HG02840 (cell line): ENCODE measurements around the gene TMED5.

Experiments used
- ATAC-seq: cut with Tn5 transposase; IDR thresholded peaks from one replicate; pipeline ENCODE4 v1.9.1; 2021; ENCODE audit warnings: mild to moderate bottlenecking, moderate library complexity, moderate number of reproducible peaks; ENCODE audit not compliant: unreplicated experiment, low FRiP score

Gene TMED5

GRCh38 chr1:93129507-93130099 is 50.6 kb downstream of the TMED5 start:
- ATAC-seq: no peak

DNA sequence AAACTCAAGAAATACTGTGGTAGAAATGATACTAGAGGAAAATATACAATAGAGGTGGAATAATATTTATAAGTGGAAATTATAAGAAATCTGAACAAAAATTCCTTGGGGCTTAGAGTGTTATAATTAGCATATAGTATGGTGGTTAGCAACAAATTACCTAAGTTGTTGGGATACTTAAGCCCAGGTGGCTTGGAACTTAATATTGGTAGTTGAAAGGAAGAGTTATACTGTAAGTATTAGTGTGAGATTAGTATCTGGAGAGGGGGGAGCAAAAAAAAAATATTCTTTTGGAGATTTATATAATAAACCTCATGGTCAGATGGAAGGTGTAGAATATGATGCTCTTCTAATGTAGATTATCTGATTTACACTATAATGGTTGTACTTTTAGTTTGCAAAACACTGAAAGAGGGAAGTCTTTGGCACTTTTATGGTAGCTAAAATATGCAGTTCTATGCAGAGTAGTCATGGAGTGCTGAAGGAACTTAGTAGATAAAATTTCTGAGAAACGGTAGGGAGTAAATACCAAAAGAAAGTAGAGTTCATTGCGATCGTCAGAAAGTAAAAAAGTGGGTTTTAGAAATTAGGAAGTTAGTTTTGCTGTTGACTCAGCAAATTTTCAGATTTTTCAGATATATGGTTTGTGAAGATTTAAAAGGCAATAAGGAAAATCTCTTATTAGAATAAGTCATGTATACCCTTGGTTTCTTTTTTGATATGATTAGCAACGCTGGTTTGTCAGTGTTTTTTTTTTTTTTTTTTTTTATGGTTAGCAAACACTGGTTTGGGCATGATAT is 55.5 kb downstream of the TMED5 start:
- ATAC-seq: no peak

GRCh38 chr1:93123201-93123783 is 56.9 kb downstream of the TMED5 start:
- no peak for ATAC-seq

GRCh38 chr1:93120614-93121013 is 59.6 kb downstream of the TMED5 start:
- no peak for ATAC-seq

- ATAC-seq: no peak
Measured at GRCh38 chr1:93114391-93114790, 65.8 kb downstream of the TMED5 start.

DNA sequence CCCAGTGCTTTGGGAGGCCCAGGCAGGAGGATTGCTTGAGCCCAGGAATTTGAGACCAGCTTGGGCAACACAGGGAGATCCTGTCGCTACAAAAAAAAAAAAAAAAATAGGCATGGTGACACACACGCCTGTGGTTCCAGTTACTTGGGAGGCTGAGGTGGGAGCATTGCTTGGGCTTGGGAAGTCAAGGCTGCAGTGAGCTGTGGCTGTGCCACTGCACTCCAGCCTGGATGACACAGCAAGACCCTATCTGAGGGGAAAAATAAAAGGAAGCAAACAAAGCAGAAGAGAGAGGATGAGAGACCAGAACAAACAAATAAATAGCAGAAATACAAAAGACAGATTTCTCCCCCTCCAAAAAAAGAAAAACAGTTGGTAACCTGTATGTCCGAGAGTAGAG is 67.1 kb downstream of the TMED5 start:
- ATAC-seq: no peak

GRCh38 chr1:93111561-93111960 is 68.7 kb downstream of the TMED5 start:
- no peak for ATAC-seq

GRCh38 chr1:93111065-93111464 is 69.1 kb downstream of the TMED5 start:
- ATAC-seq: no peak

GRCh38 chr1:93109578-93109977 is 70.6 kb downstream of the TMED5 start:
- ATAC-seq: no peak

DNA sequence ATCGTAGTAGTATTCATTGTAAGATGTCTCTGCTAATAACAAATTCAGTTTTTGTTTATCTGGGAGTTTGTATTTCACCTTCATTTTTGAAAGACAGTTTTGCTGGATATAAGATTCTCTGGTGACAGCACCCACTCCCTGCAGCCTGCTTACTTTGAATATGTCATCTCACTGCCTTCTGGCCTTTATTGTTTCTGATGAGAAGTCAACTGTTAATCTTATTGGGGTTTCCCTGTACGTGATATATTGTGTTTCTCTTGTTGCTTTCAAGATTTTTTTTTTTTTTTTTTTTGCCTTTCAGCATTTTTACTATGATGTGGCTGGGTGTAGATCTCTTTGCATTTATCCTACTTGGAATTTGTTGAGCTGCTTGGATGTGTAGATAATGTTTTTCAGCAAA is 71.9 kb downstream of the TMED5 start:
- ATAC-seq: no peak

DNA sequence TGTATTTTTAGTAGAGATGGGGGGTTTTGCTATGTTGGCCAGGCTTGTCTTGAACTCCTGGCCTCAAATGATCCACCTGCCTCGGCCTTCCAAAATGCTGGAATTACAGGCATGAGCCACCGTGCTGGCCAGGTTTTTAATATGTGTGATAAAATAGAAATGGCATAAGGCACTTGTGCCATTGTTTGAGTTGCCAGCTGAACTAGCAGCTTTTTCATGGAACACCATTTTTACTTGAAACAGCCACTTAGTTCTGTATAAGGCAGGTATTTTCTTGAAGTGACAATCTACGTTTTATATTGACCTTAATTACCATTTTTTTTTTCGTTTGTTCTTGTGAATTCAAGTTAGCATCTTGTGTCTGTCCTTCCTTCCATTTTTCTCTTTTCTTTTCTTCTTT is 72.8 kb downstream of the TMED5 start:
- no peak for ATAC-seq

DNA sequence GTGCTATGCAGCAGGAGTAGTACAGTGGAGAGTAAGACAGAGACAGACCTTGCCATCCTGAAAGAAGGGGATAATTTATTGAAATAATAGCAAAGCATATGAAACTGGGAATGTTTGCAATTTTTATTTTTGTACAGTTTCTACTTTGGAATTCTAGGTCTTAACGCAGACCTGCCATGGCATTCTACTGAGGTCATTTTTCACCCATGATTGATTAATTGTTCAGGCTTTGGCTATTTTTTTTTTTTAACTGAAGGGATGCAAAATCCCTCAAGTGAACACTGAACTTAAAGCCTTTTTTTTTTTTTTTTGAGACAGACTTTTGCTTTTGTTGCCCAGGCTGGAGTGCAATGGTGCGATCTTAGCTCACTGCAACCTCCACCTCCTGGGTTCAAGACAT is 74.0 kb downstream of the TMED5 start:
- no peak for ATAC-seq

GRCh38 chr1:93102142-93102541 is 78.1 kb downstream of the TMED5 start:
- ATAC-seq: no peak
